Tibial artery (tissue), 4 donors: ENCODE results near the gene SETDB2.
A peak's percentile ranks its signal among the peaks of the same experiment; 100 is the strongest.

ENCODE experiments used
- DNase-seq, 2 donors: peaks; one replicate each; pipeline ENCODE4 v3.0.0-alpha.2; 2019
- H3K27ac ChIP-seq, 2 donors: fragments of 200-600 bp; sonication (generic) in 1 of 2; 1 replicate in 1 of 2; 2 replicates in 1 of 2; pipeline ENCODE4 v1.5.1; 2018 to 2019; ENCODE audit warnings: mild to moderate bottlenecking in 1 of 2
- H3K27me3 ChIP-seq, 2 donors: fragments of 200-600 bp; sonication (generic) in 1 of 2; one replicate each; pipeline versions ENCODE4 v1.5.1 to v1.6.0; 2016 to 2019
- H3K36me3 ChIP-seq, 3 donors: fragments of 200-600 bp; sonication (generic) in 2 of 3; one replicate each; pipeline ENCODE4 v1.5.1; 2016 to 2019; ENCODE audit warnings: mild to moderate bottlenecking in 2 of 3
- H3K4me1 ChIP-seq, 4 donors: fragments of 200-600 bp; sonication (generic) in 2 of 4; 1 replicate in 3 of 4; 2 replicates in 1 of 4; pipeline ENCODE4 v1.5.1; 2016 to 2019
- H3K4me3 ChIP-seq, 2 donors: fragments of 200-600 bp; sonication (generic) in 1 of 2; 1 replicate in 1 of 2; 2 replicates in 1 of 2; pipeline ENCODE4 v1.5.1; 2018 to 2019; ENCODE audit warnings: mild to moderate bottlenecking in 2 of 2
- H3K9me3 ChIP-seq, 3 donors: fragments of 200-600 bp; sonication (generic) in 1 of 3; one replicate each; pipeline ENCODE4 v1.5.1; 2016 to 2019
- intact Hi-C: fragments of 100-400 bp; cut with DNase I; formaldehyde crosslinking; loops from one replicate; pipeline ENCODE4 v1.15.0; 2023; ENCODE audit warnings: low total_unique reads
- TF ChIP-seq, protein P1 (sequence below), 2 experiments: fragments of 200-600 bp in 1 of 2; fragments of 450-650 bp in 1 of 2; IDR thresholded peaks; one replicate each; pipeline ENCODE4 v1.5.1; 2017 to 2019; ENCODE audit warnings: antibody characterized with exemption in 2 of 2, mild to moderate bottlenecking in 1 of 2, moderate library complexity in 1 of 2

The SETDB2 gene, protein sequence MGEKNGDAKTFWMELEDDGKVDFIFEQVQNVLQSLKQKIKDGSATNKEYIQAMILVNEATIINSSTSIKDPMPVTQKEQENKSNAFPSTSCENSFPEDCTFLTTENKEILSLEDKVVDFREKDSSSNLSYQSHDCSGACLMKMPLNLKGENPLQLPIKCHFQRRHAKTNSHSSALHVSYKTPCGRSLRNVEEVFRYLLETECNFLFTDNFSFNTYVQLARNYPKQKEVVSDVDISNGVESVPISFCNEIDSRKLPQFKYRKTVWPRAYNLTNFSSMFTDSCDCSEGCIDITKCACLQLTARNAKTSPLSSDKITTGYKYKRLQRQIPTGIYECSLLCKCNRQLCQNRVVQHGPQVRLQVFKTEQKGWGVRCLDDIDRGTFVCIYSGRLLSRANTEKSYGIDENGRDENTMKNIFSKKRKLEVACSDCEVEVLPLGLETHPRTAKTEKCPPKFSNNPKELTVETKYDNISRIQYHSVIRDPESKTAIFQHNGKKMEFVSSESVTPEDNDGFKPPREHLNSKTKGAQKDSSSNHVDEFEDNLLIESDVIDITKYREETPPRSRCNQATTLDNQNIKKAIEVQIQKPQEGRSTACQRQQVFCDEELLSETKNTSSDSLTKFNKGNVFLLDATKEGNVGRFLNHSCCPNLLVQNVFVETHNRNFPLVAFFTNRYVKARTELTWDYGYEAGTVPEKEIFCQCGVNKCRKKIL

GRCh38 chr13:49443704-49444523 lies at the start of gene SETDB2, which contains the start of gene CAB39L:
Gene SETDB2, plus strand, starts transcription at chr13:49444274. Its CDS starts 7,620 bp downstream, at chr13:49451894.
Gene CAB39L, minus strand, starts transcription at chr13:49444064. Its CDS starts 61,154 bp downstream, at chr13:49382910.
- Histone ChIP-seq H3K27me3 (no peaks in the 10 kb centered on the region), H3K4me1 (peaks cover 0 to 45% (median 10%) of the 10 kb centered on the region in 4 donors), H3K36me3 (no peaks in the 10 kb centered on the region), H3K27ac (peak within 1 kb of the TSS; percentile 94 to 95), H3K9me3 (no peaks in the 10 kb centered on the region), H3K4me3 (peak within 1 kb of the TSS; percentile 83 to 84)
- intact Hi-C loops = loop anchor here (10.0 kb wide), 1 partner anchor 141 kb away; the partner anchor contains the start of gene RCBTB1
- DNase-seq = peak; percentile 99 to 100
- TF ChIP-seq, protein P1, sequence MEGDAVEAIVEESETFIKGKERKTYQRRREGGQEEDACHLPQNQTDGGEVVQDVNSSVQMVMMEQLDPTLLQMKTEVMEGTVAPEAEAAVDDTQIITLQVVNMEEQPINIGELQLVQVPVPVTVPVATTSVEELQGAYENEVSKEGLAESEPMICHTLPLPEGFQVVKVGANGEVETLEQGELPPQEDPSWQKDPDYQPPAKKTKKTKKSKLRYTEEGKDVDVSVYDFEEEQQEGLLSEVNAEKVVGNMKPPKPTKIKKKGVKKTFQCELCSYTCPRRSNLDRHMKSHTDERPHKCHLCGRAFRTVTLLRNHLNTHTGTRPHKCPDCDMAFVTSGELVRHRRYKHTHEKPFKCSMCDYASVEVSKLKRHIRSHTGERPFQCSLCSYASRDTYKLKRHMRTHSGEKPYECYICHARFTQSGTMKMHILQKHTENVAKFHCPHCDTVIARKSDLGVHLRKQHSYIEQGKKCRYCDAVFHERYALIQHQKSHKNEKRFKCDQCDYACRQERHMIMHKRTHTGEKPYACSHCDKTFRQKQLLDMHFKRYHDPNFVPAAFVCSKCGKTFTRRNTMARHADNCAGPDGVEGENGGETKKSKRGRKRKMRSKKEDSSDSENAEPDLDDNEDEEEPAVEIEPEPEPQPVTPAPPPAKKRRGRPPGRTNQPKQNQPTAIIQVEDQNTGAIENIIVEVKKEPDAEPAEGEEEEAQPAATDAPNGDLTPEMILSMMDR (IDR thresholded peaks at IDR 0.05) = peak; percentile 32 to 44

DNA sequence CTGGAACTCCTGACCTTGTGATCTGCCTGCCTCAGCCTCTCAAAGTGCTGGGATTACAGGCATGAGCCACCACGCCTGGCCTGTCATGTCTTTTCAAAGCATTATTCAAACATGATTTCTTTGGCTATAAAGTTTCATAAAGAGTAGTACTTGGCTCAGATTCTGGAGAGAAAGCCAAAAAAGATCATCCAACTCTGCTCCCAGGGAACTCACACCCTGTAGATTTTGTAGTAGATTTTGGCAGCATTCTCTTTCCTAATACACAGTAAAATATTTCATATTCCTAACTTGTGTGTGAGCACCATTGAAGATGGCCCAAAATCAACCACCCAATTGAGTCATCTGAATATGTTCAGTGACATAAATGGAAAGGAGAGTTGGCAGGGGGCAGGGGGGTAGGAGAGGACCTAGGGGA lies 48.6 kb upstream of the SETDB2 start:
- H3K4me1 ChIP-seq = peaks cover 0 to 51% (median 12%) of the 10 kb centered on the region in 4 donors
- no peaks in the 10 kb centered on the region for H3K36me3 ChIP-seq
- H3K4me3 ChIP-seq = no peak overlapping the region
- peak overlapping the region; percentile 66 to 74 for H3K27ac ChIP-seq
- no peaks in the 10 kb centered on the region for H3K9me3 ChIP-seq
- DNase-seq = peak; percentile 69 to 78
- intact Hi-C loops = no loop called here
- no peaks in the 10 kb centered on the region for H3K27me3 ChIP-seq
- TF ChIP-seq, protein P1 (IDR thresholded peaks at IDR 0.05) = no peak

- Histone ChIP-seq H3K4me1 (peaks cover 0 to 51% (median 12%) of the 10 kb centered on the region in 4 donors), H3K27me3 (no peaks in the 10 kb centered on the region), H3K36me3 (no peaks in the 10 kb centered on the region), H3K27ac (peak overlapping the region; percentile 66 to 74), H3K9me3 (no peaks in the 10 kb centered on the region), H3K4me3 (no peak overlapping the region)
- TF ChIP-seq, protein P1 (IDR thresholded peaks at IDR 0.05) = no peak
- intact Hi-C loops = no loop called here
- DNase-seq = no peak
Observed at GRCh38 chr13:49395878-49396380, 48.1 kb upstream of the SETDB2 start.

DNA sequence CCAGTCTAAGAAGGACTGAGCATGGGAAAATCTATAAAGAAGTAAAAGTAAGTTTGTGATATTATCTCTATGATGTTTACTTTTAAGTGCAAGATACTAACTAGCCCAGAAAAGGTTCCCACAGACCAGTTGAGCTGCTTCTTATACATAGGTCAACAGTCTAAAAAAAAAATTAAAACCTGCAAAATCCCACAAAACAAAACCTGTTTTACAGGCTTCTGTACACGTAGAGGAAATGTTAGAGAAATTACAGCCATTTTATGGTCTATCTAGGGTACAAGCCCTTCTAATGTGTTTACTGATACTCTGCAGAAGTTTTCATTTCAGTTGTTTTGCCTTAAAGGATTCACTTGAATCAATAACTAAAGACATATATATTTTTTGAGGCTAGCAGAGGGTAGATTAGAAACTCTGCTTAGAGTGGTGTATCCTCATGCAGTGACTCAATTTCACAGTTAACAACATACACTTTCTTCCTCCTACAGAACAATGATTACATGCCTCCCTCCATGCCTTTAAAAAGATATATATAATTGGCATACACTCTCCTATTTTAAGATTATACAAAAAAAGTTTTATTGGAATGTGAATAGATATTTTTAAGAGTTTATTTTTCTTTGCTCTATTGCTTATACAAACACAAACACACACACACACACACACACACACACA lies 44.1 kb upstream of the SETDB2 start:
- TF ChIP-seq, protein P1 (IDR thresholded peaks at IDR 0.05) = no peak
- Histone ChIP-seq H3K36me3 (no peaks in the 10 kb centered on the region), H3K9me3 (peaks cover 0 to 9% (median 4%) of the 10 kb centered on the region in 3 donors), H3K4me1 (peaks cover 0 to 40% (median 17%) of the 10 kb centered on the region in 4 donors), H3K27me3 (no peaks in the 10 kb centered on the region), H3K27ac (peak overlapping the region; percentile 76 to 87), H3K4me3 (peak overlapping the region; percentile 52 to 55)
- no peak for DNase-seq
- intact Hi-C loops = no loop called here
